GM19351 (cell line): ENCODE results near the gene RASA4B.
"Not testable (repeated sequence)": the region's sequence is repeated elsewhere in the genome, so short reads cannot be mapped to it uniquely, and the experiment has no call there.

Experiments used
- ATAC-seq: cut with Tn5 transposase; IDR thresholded peaks from one replicate; pipeline ENCODE4 v1.9.1; 2021; ENCODE audit warnings: mild to moderate bottlenecking, moderate library complexity; ENCODE audit not compliant: unreplicated experiment

RASA4B gene

GRCh38 chr7:102517550-102518147 is at the start of gene RASA4B:
Gene RASA4B, minus strand, starts transcription at chr7:102517777. Its CDS starts 67 bp downstream, at chr7:102517710.
- peak; percentile 71 for ATAC-seq

- not testable (repeated sequence) for ATAC-seq
Measured at GRCh38 chr7:102550808-102551422, 33.3 kb upstream of the RASA4B start, which contains the start of gene SPDYE2. Gene SPDYE2, plus strand, starts transcription at chr7:102551226. Its CDS starts 2,030 bp downstream, at chr7:102553256.

GRCh38 chr7:102546353-102546752 is 28.8 kb upstream of the RASA4B start:
- peak; percentile 90 for ATAC-seq

- ATAC-seq = not testable (repeated sequence)
Measured at GRCh38 chr7:102545288-102545687, 27.7 kb upstream of the RASA4B start.

GRCh38 chr7:102544372-102544771 is 26.8 kb upstream of the RASA4B start:
- ATAC-seq = not testable (repeated sequence)

- not testable (repeated sequence) for ATAC-seq
Measured at GRCh38 chr7:102543596-102543995, 26.0 kb upstream of the RASA4B start, which contains the start of gene UPK3BL2. Gene UPK3BL2, minus strand, starts transcription at chr7:102543696. Its CDS starts 60 bp downstream, at chr7:102543636.

- not testable (repeated sequence) for ATAC-seq
Measured at GRCh38 chr7:102542771-102543170, 25.2 kb upstream of the RASA4B start.

GRCh38 chr7:102542083-102542482 is 24.5 kb upstream of the RASA4B start:
- ATAC-seq = not testable (repeated sequence)

GRCh38 chr7:102540604-102541003 is 23.0 kb upstream of the RASA4B start:
- not testable (repeated sequence) for ATAC-seq

GRCh38 chr7:102535062-102535615 is 17.6 kb upstream of the RASA4B start:
- not testable (repeated sequence) for ATAC-seq

- not testable (repeated sequence) for ATAC-seq
Measured at GRCh38 chr7:102532127-102532526, 14.6 kb upstream of the RASA4B start.

- ATAC-seq = not testable (repeated sequence)
Measured at GRCh38 chr7:102531583-102531982, 14.0 kb upstream of the RASA4B start.

GRCh38 chr7:102527822-102528793 is 10.5 kb upstream of the RASA4B start:
- not testable (repeated sequence) for ATAC-seq

- ATAC-seq = not testable (repeated sequence)
Measured at GRCh38 chr7:102527182-102527581, 9.6 kb upstream of the RASA4B start.

GRCh38 chr7:102524803-102525202 is 7.2 kb upstream of the RASA4B start:
- not testable (repeated sequence) for ATAC-seq

- ATAC-seq = not testable (repeated sequence)
Measured at GRCh38 chr7:102520797-102521196, 3.2 kb upstream of the RASA4B start.

GRCh38 chr7:102516951-102517350 is 626 bp downstream of the RASA4B start:
- ATAC-seq = peak; percentile 20

- not testable (repeated sequence) for ATAC-seq
Measured at GRCh38 chr7:102515889-102516288, 1.7 kb downstream of the RASA4B start.

- peak; percentile 67 for ATAC-seq
Measured at GRCh38 chr7:102514881-102515721, 2.5 kb downstream of the RASA4B start.
